GM19193 (cell line): ENCODE measurements around the gene ESRRG.

Experiments
- POLR2A ChIP-seq: IDR thresholded peaks from 4 replicates; pipeline ENCODE4 v1.6.1; 2011; ENCODE audit not compliant: insufficient read depth, insufficient read length; ENCODE audit errors: extremely low read depth

Gene ESRRG

GRCh38 chr1:216723274-216723780 lies at the start of gene ESRRG:
ESRRG (minus strand) TSS chr1:216723429; CDS start chr1:216723299, 130 bp downstream.
- TF ChIP-seq POLR2A: no peak

- no peak for TF ChIP-seq POLR2A
These were observed 48.7 kb upstream of the ESRRG start for GRCh38 chr1:216771922-216772321.

GRCh38 chr1:216766633-216767327 lies 43.6 kb upstream of the ESRRG start:
- TF ChIP-seq POLR2A: no peak

GRCh38 chr1:216765346-216766300 lies 42.4 kb upstream of the ESRRG start:
- no peak for TF ChIP-seq POLR2A

GRCh38 chr1:216758161-216758560 lies 34.9 kb upstream of the ESRRG start:
- TF ChIP-seq POLR2A: no peak

- TF ChIP-seq POLR2A: no peak
These were observed 33.9 kb upstream of the ESRRG start for GRCh38 chr1:216757110-216757509.

- TF ChIP-seq POLR2A: no peak
These were observed 27.7 kb upstream of the ESRRG start for GRCh38 chr1:216750961-216751360.

- TF ChIP-seq POLR2A: no peak
These were observed 26.9 kb upstream of the ESRRG start for GRCh38 chr1:216750031-216750627.

GRCh38 chr1:216749232-216749631 lies 26.0 kb upstream of the ESRRG start:
- no peak for TF ChIP-seq POLR2A

GRCh38 chr1:216742625-216743024 lies 19.4 kb upstream of the ESRRG start:
- TF ChIP-seq POLR2A: no peak

- TF ChIP-seq POLR2A: no peak
These were observed 17.1 kb upstream of the ESRRG start for GRCh38 chr1:216740331-216740730.

- TF ChIP-seq POLR2A: no peak
These were observed 16.6 kb upstream of the ESRRG start for GRCh38 chr1:216739793-216740192.

- TF ChIP-seq POLR2A: no peak
These were observed 8.9 kb upstream of the ESRRG start for GRCh38 chr1:216732121-216732520.

- TF ChIP-seq POLR2A: no peak
These were observed 8.3 kb upstream of the ESRRG start for GRCh38 chr1:216731562-216731961.

- TF ChIP-seq POLR2A: no peak
These were observed 3.2 kb upstream of the ESRRG start for GRCh38 chr1:216726435-216726834.
